T-cell (primary cell): ENCODE results near the gene KDM6A. TPM values are rescaled to one million over a fixed set of nuclear protein-coding genes. Genes with fewer than 3 reads are reported as not detected.
"Not testable (repeated sequence)": the region's sequence is repeated elsewhere in the genome, so short reads cannot be mapped to it uniquely, and the experiment has no call there.

Source experiments
- ATAC-seq, 4 experiments: fragments of 200-7000 bp in 3 of 4; fragments of 150-1000 bp in 1 of 4; cut with Tn5 transposase; replicated peaks in 1 of 4; 1 replicate in 3 of 4; 2 replicates in 1 of 4; pipeline ENCODE4 v1.10.0; 2021; ENCODE audit warnings: moderate library complexity in 3 of 4, mild to moderate bottlenecking in 2 of 4, moderate number of reproducible peaks in 1 of 4
- CTCF ChIA-PET, 2 donors: fragments of 300-600 bp; sonication (Branson Sonifier 250); formaldehyde crosslinking; loops; one replicate each; lab custom pipeline; 2022; ENCODE audit warnings: antibody characterized with exemption in 2 of 2; lab: Charles Lee
- POLR2A ChIA-PET, 2 donors: fragments of 300-600 bp; sonication (Branson Sonifier 250); formaldehyde crosslinking; loops; one replicate each; lab custom pipeline; 2022; ENCODE audit warnings: antibody characterized with exemption in 2 of 2; lab: Charles Lee
- DNase-seq, 35 experiments: peaks; one replicate each; pipeline versions ENCODE4 v3.0.0 to v3.0.0-alpha.2; 2013 to 2023
- H3K27ac ChIP-seq: one replicate; pipeline ENCODE4 v1.5.1; 2013; ENCODE audit warnings: low read length
- H3K27me3 ChIP-seq, 2 experiments: replicated peaks in 1 of 2; 1 replicate in 1 of 2; 2 replicates in 1 of 2; pipeline versions ENCODE4 v1.6.1 to v1.7.0; 2013; ENCODE audit warnings: low read length in 1 of 2, mixed read lengths in 1 of 2; ENCODE audit not compliant: control insufficient read depth in 2 of 2, insufficient read depth in 2 of 2; ENCODE audit errors: extremely low read depth in 1 of 2
- H3K36me3 ChIP-seq, 2 donors: 1 replicate in 1 of 2; 2 replicates in 1 of 2; pipeline versions ENCODE4 v1.6.1 to v1.7.0; 2013; ENCODE audit warnings: low read length in 1 of 2; ENCODE audit not compliant: control insufficient read depth in 2 of 2, insufficient read depth in 1 of 2; ENCODE audit errors: extremely low read depth in 1 of 2
- H3K4me1 ChIP-seq, 2 experiments: 1 replicate in 1 of 2; 2 replicates in 1 of 2; pipeline versions ENCODE4 v1.6.1 to v1.7.0; 2013; ENCODE audit warnings: low read length in 2 of 2, mixed read lengths in 1 of 2; ENCODE audit not compliant: insufficient read depth in 2 of 2, control insufficient read depth in 1 of 2; ENCODE audit errors: extremely low read depth in 1 of 2
- H3K4me3 ChIP-seq, 2 donors: 1 replicate in 1 of 2; 2 replicates in 1 of 2; pipeline versions ENCODE4 v1.5.1 to v1.7.0; 2013; ENCODE audit warnings: mild to moderate bottlenecking in 2 of 2, low read length in 1 of 2, moderate library complexity in 1 of 2; ENCODE audit not compliant: control insufficient read depth in 1 of 2; ENCODE audit errors: extremely low read depth in 1 of 2
- H3K9me3 ChIP-seq: 2 replicates; pipeline ENCODE4 v1.7.0; 2013
- H3K27ac Mint-ChIP-seq, 2 donors: one replicate each; pipeline ENCODE4 v1.8.0; 2020 to 2021; ENCODE audit warnings: mild to moderate bottlenecking in 2 of 2, mixed read lengths in 2 of 2
- H3K27me3 Mint-ChIP-seq, 2 donors: one replicate each; pipeline ENCODE4 v1.8.0; 2021 to 2022; ENCODE audit warnings: mixed read lengths in 2 of 2
- H3K36me3 Mint-ChIP-seq: one replicate; pipeline ENCODE4 v1.8.0; 2021; ENCODE audit warnings: mixed read lengths
- H3K4me1 Mint-ChIP-seq, 3 donors: one replicate each; pipeline ENCODE4 v1.8.0; 2020 to 2022; ENCODE audit warnings: mixed read lengths in 3 of 3, mild to moderate bottlenecking in 1 of 3
- H3K4me3 Mint-ChIP-seq, 3 donors: one replicate each; pipeline ENCODE4 v1.8.0; 2020 to 2022; ENCODE audit warnings: mild to moderate bottlenecking in 3 of 3, mixed read lengths in 3 of 3, moderate library complexity in 3 of 3
- H3K9me3 Mint-ChIP-seq, 3 donors: one replicate each; pipeline ENCODE4 v1.8.0; 2020 to 2022; ENCODE audit warnings: mixed read lengths in 3 of 3
- WGBS: methylation state at CpG from one replicate; pipeline ENCODE4 v1.1.5; 2013; ENCODE audit warnings: missing lambda C conversion rate; ENCODE audit not compliant: insufficient coverage; 5-methylcytosine and 5-hydroxymethylcytosine counted together
- total RNA-seq, 35 experiments: library from RNA in 6 of 35; stranded (reverse) in 6 of 35; fragments of 120-200 nt in 1 of 35; gene quantifications; one replicate each; pipeline versions ENCODE4 v1.2.1 to v1.2.4 and lab custom pipeline; 2013 to 2026

The KDM6A gene
- total RNA-seq, 5 donors from 2014 or later (not counting 1 experiment from before 2014, with no cell fraction given), result 37.1 to 97.3 (median 55.7) TPM

DNA sequence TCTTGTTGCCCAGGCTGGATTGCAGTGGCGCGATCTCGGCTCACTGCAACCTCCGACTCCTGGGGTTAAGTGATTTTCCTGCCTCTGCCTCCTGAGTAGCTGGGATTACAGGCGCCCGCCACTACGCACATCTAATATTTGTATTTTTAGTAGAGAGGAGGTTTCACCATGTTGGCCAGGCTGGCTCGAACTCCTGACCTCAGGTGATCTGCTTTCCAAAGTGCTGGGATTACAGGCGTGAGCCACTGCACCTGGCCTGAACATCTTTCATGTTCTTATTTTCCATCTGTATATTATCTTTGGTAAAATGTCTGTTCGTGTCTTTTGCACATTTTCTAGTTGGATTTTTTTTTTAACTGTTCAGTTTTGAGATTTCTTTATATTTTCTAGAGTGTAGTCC, 17.7 kb downstream of the KDM6A start:
- CTCF ChIA-PET, H3K9me3 ChIP-seq, H3K36me3 Mint-ChIP-seq, H3K4me3 Mint-ChIP-seq, ATAC-seq, H3K36me3 ChIP-seq, H3K27ac Mint-ChIP-seq, H3K4me1 ChIP-seq, H3K27ac ChIP-seq, H3K4me3 ChIP-seq, H3K27me3 Mint-ChIP-seq, DNase-seq, POLR2A ChIA-PET, H3K27me3 ChIP-seq, H3K9me3 Mint-ChIP-seq: not testable (repeated sequence)
- peaks cover 58 to 73% (median 71%) of the 10 kb centered on the region in 3 donors for H3K4me1 Mint-ChIP-seq
- no CpG with 5 or more reads among the region's 10 CpGs for WGBS

DNA sequence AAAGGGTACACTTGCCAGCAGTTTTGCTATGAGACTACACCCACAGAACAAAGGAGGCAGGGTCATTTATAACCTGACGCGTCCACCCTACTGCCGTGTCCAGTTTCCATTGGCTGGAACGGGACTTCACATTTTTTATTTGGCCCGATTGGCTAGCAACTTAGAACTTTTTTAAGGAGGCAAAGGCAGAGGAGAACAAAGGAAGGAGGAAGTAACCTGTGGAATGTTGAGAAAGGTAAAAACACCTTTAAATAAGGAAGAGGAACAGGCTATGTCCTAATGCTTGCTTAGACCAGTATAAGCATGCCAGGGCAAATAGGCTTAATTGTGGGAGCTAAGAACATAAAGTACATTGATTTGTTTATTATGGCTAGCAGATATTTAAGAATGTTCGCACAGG, 18.7 kb downstream of the KDM6A start:
- ChIA-PET CTCF (no interaction called here), POLR2A (no interaction called here)
- Histone ChIP-seq H3K4me3 (no peak overlapping the region), H3K36me3 (no peaks in the 10 kb centered on the region), H3K27me3 (no peaks in the 10 kb centered on the region), H3K27ac (no peak overlapping the region), H3K9me3 (peaks cover under 1% of the 10 kb centered on the region), H3K4me1 (no peaks in the 10 kb centered on the region)
- no peaks in the 10 kb centered on the region for H3K27me3 Mint-ChIP-seq
- peaks cover 2% of the 10 kb centered on the region for H3K36me3 Mint-ChIP-seq
- ATAC-seq (no peak), DNase-seq (no peak)
- peaks cover 3 to 6% (median 4%) of the 10 kb centered on the region in 3 donors for H3K9me3 Mint-ChIP-seq
- H3K27ac Mint-ChIP-seq, result peak overlapping the region in 1 of 2 donors; percentile 11
- peaks cover 52 to 64% (median 63%) of the 10 kb centered on the region in 3 donors for H3K4me1 Mint-ChIP-seq
- H3K4me3 Mint-ChIP-seq, result no peak overlapping the region
- no CpG with 5 or more reads among the region's 6 CpGs for WGBS

DNA sequence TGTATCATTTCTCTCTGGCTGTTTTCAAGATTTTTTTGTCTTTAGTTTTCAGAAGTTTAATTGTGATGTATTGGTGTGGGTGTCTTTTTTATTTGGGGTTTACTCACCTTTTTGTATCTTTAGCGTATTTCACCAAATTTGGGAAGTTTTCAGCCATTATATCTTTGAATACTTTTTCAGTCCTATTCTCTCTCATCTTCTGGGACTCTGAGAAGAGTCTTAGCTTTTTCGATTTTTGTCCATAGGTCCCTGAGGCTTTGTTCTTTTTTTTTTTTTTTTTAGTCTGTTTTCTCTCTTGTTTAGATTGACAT, 23.8 kb downstream of the KDM6A start:
- no CpG with 5 or more reads among the region's 2 CpGs for WGBS
- Histone ChIP-seq H3K9me3 (peaks cover 4% of the 10 kb centered on the region), H3K4me3 (no peak overlapping the region), H3K4me1 (peaks cover 13 to 17% of the 10 kb centered on the region in 2 experiments), H3K27ac (no peak overlapping the region), H3K36me3 (no peaks in the 10 kb centered on the region), H3K27me3 (no peaks in the 10 kb centered on the region)
- ChIA-PET CTCF (interaction anchor here (0.6 to 1.1 kb wide), 4 partner anchors 18 to 173 kb away, joined by 3 to 7 read pairs (median 6); no protein-coding TSS in a partner anchor), POLR2A (interaction anchor here (0.6 kb wide), 5 partner anchors 9 to 232 kb away, joined by 3 to 6 read pairs (median 3); no protein-coding TSS in a partner anchor)
- ATAC-seq, result no peak
- peaks cover 3 to 12% (median 4%) of the 10 kb centered on the region in 3 donors for H3K9me3 Mint-ChIP-seq
- H3K36me3 Mint-ChIP-seq, result peaks cover 2% of the 10 kb centered on the region
- DNase-seq, result no peak
- peaks cover 54 to 57% (median 57%) of the 10 kb centered on the region in 3 donors for H3K4me1 Mint-ChIP-seq
- H3K27ac Mint-ChIP-seq, result no peak overlapping the region
- H3K4me3 Mint-ChIP-seq, result peak overlapping the region in 1 of 3 donors; percentile 21
- H3K27me3 Mint-ChIP-seq, result no peaks in the 10 kb centered on the region

DNA sequence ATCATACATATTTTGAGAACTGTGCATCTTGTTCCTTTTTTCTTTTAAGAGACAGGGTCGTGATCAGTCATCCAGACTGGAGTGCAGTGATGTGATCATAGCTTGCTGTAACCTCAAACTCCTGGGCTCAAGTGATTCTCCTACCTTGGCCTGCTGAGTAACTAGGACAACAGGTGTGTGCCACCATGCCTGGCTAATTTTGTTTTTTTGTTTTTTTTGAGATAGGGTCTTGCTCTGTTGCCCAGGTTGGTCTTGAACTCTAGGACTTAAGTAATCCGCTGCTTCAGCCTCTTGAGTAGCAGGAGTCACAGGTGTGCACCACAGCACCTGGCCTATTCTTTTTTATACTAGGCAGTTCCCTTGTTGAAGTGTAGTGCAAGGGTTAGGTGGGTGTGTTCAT, 24.6 kb downstream of the KDM6A start:
- H3K36me3 ChIP-seq, result no peaks in the 10 kb centered on the region
- 80% methylated on average over 1 of the region's 2 CpGs for WGBS
- H3K27ac Mint-ChIP-seq, result peak overlapping the region in 1 of 2 donors; percentile 28
- H3K4me1 ChIP-seq, result peaks cover 13 to 17% of the 10 kb centered on the region in 2 experiments
- H3K4me3 Mint-ChIP-seq, result peak overlapping the region in 1 of 3 donors; percentile 60
- POLR2A ChIA-PET, result interaction anchor here in 1 of 2 donors (0.5 to 0.6 kb wide), 2 partner anchors 13 to 67 kb away, joined by 4 to 8 read pairs; no protein-coding TSS in a partner anchor
- H3K27me3 Mint-ChIP-seq, result no peaks in the 10 kb centered on the region
- H3K27ac ChIP-seq, result no peak overlapping the region
- DNase-seq (no peak), ATAC-seq (no peak)
- CTCF ChIA-PET, result interaction anchor here (0.7 to 1.1 kb wide), 2 partner anchors 47 to 173 kb away, joined by 3 to 5 read pairs; no protein-coding TSS in a partner anchor
- H3K27me3 ChIP-seq, result no peaks in the 10 kb centered on the region
- peaks cover 4% of the 10 kb centered on the region for H3K9me3 ChIP-seq
- peaks cover 5% of the 10 kb centered on the region for H3K36me3 Mint-ChIP-seq
- no peak overlapping the region for H3K4me3 ChIP-seq
- H3K4me1 Mint-ChIP-seq, result peaks cover 53 to 57% (median 56%) of the 10 kb centered on the region in 3 donors
- peaks cover 3 to 15% (median 4%) of the 10 kb centered on the region in 3 donors for H3K9me3 Mint-ChIP-seq

DNA sequence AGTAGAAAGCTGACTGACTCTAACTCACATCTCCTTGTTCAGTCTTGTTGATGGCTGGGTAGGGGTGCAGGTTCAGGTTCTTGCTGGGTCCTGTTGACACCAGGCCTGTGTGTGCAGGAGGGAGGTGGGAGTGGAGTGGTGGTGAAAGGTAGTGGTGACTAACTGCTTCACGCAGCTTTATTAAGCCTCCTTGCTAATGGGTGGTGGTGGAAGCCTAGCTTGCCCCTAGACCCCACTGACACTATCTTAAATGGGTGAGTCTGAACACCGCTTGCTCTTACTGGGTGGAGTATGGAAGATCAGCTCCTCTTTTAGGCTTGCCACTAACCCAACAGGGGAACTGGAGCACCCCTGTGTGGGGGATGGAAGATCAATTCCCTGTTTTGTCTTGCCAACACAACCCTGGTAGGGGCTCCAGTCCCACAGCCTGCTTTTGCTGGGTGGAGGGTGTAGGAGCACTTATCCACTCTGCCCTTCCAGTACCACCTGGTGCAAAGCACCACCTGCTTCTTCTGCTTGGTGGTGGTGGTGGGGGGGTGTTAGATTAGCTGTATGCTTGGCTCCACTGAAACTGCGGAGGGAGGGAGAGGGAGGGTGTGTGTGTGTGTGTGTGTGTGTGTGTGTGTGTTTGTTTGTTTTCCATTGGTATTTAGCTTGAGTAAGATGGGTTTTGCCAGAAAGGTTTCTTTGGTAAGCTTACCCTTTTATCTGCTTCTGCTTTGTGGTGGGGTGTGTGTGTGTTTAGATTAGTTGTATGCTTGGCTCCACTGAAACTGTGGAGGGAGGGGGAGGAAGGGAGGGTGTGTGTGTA, 25.6 kb downstream of the KDM6A start:
- peaks cover 11% of the 10 kb centered on the region for H3K36me3 Mint-ChIP-seq
- no peaks in the 10 kb centered on the region for H3K27me3 ChIP-seq
- peaks cover 10 to 20% (median 10%) of the 10 kb centered on the region in 3 donors for H3K9me3 Mint-ChIP-seq
- no peak overlapping the region for H3K4me3 ChIP-seq
- peaks cover 4% of the 10 kb centered on the region for H3K9me3 ChIP-seq
- ChIA-PET POLR2A (interaction anchor here (0.6 to 1.1 kb wide), 6 partner anchors 16 to 112 kb away, joined by 3 to 27 read pairs (median 4); partner anchors contain the start of gene KDM6A (in 1 of the 2)), CTCF (interaction anchor here (0.5 to 0.9 kb wide), 5 partner anchors 9 to 171 kb away, joined by 3 read pairs; no protein-coding TSS in a partner anchor)
- ATAC-seq (peak in 3 of 4 experiments; percentile 20 to 72 (median 35)), DNase-seq (no peak)
- peak overlapping the region; percentile 24 to 60 (median 31) for H3K4me3 Mint-ChIP-seq
- no peaks in the 10 kb centered on the region for H3K36me3 ChIP-seq
- peaks cover 54 to 57% (median 56%) of the 10 kb centered on the region in 3 donors for H3K4me1 Mint-ChIP-seq
- 40% methylated on average over 1 of the region's 3 CpGs for WGBS
- H3K27me3 Mint-ChIP-seq, result no peaks in the 10 kb centered on the region
- peaks cover 13 to 17% of the 10 kb centered on the region in 2 experiments for H3K4me1 ChIP-seq
- H3K27ac ChIP-seq, result no peak overlapping the region
- peak overlapping the region in 1 of 2 donors; percentile 8 for H3K27ac Mint-ChIP-seq

DNA sequence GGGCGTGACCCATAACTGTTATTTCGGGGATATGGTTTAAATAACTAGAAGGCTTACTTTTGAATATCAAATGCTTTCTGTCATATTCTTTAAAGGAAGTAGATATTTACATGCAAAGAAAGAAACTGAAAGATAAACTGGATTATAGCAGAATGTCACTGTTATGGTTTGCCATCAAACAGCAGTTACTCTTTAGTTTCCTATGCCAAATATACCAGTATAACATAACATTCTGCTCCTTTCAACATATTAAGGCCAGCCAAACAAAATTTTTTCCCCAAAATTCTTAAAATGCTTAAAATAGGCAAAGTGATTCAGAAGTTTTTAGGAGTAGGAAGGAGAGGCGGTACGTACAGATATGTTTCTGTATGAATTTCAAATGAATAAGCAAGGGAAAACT, 27.0 kb downstream of the KDM6A start:
- ATAC-seq, result no peak
- H3K36me3 Mint-ChIP-seq, result peaks cover 11% of the 10 kb centered on the region
- no peak overlapping the region for H3K27ac ChIP-seq
- peaks cover 60 to 62% (median 60%) of the 10 kb centered on the region in 3 donors for H3K4me1 Mint-ChIP-seq
- DNase-seq, result no peak
- no CpG with 5 or more reads among the region's 4 CpGs for WGBS
- ChIA-PET POLR2A (interaction anchor here in 1 of 2 donors (1.0 kb wide), 2 partner anchors 9 to 27 kb away, joined by 4 read pairs; partner anchors contain the start of gene KDM6A), CTCF (interaction anchor here in 1 of 2 donors (0.8 kb wide), 1 partner anchor 17 kb away, joined by 3 read pairs; no protein-coding TSS in a partner anchor)
- no peaks in the 10 kb centered on the region for H3K36me3 ChIP-seq
- peaks cover 13 to 20% of the 10 kb centered on the region in 2 experiments for H3K4me1 ChIP-seq
- no peak overlapping the region for H3K4me3 ChIP-seq
- no peaks in the 10 kb centered on the region for H3K27me3 ChIP-seq
- no peaks in the 10 kb centered on the region for H3K27me3 Mint-ChIP-seq
- peaks cover 10 to 22% (median 13%) of the 10 kb centered on the region in 3 donors for H3K9me3 Mint-ChIP-seq
- peak overlapping the region; percentile 31 to 62 for H3K27ac Mint-ChIP-seq
- H3K9me3 ChIP-seq, result peaks cover 4% of the 10 kb centered on the region
- H3K4me3 Mint-ChIP-seq, result peak overlapping the region; percentile 9 to 60 (median 37)
